HepG2 (cell line): Measurements from ENCODE around the gene TPD52L2. TPM values are rescaled to one million over a fixed set of nuclear protein-coding genes. Genes with fewer than 3 reads are reported as not detected.
A peak's percentile ranks its signal among the peaks of the same experiment; 100 is the strongest.

Experiments used
- ARID2 ChIP-seq: sonication (generic); formaldehyde crosslinking; IDR thresholded peaks from 2 replicates; pipeline ENCODE4 v1.8.1; 2022; ENCODE audit warnings: mild to moderate bottlenecking, missing genetic modification reagents, borderline replicate concordance
- ATRX ChIP-seq: sonication (generic); formaldehyde crosslinking; IDR thresholded peaks from 2 replicates; pipeline ENCODE4 v1.4.0; 2020; ENCODE audit warnings: missing genetic modification reagents, borderline replicate concordance
- CAMTA2 ChIP-seq: sonication (generic); formaldehyde crosslinking; IDR thresholded peaks from 2 replicates; pipeline ENCODE4 v1.4.0; 2020; ENCODE audit warnings: mild to moderate bottlenecking, missing genetic modification reagents, borderline replicate concordance
- GATAD2A ChIP-seq: IDR thresholded peaks from 2 replicates; pipeline ENCODE4 v1.6.1; 2016
- HOXD1 ChIP-seq: sonication (generic); formaldehyde crosslinking; IDR thresholded peaks from 2 replicates; pipeline ENCODE4 v1.5.0; 2020; ENCODE audit warnings: missing genetic modification reagents
- KDM1A ChIP-seq: IDR thresholded peaks from 2 replicates; pipeline ENCODE4 v1.6.1; 2016; ENCODE audit warnings: missing compliant biosample characterization
- KMT2B ChIP-seq: IDR thresholded peaks from 2 replicates; pipeline ENCODE4 v1.6.1; 2016; ENCODE audit warnings: missing genetic modification reagents, missing compliant biosample characterization
- MLLT10 ChIP-seq: sonication (generic); formaldehyde crosslinking; IDR thresholded peaks from 2 replicates; pipeline ENCODE4 v1.4.0; 2020; ENCODE audit warnings: missing genetic modification reagents
- NFRKB ChIP-seq: fragments of 450-650 bp; IDR thresholded peaks from 2 replicates; pipeline ENCODE4 v1.6.1; 2017
- SP140L ChIP-seq: sonication (generic); formaldehyde crosslinking; IDR thresholded peaks from 2 replicates; pipeline ENCODE4 v1.4.0; 2020; ENCODE audit warnings: missing genetic modification reagents, borderline replicate concordance
- STAT5B ChIP-seq: sonication (generic); formaldehyde crosslinking; IDR thresholded peaks from 2 replicates; pipeline ENCODE4 v1.4.0; 2020; ENCODE audit warnings: missing genetic modification reagents
- YY1 ChIP-seq: IDR thresholded peaks from 2 replicates; pipeline ENCODE4 v1.6.1; 2011; ENCODE audit warnings: low read length, low read depth, moderate library complexity, mild to moderate bottlenecking; ENCODE audit not compliant: insufficient read depth, insufficient replicate concordance
- ZNF136 ChIP-seq: sonication (generic); formaldehyde crosslinking; IDR thresholded peaks from 2 replicates; pipeline ENCODE4 v1.8.1; 2022; ENCODE audit warnings: low read depth, mild to moderate bottlenecking, moderate library complexity, missing genetic modification reagents
- ZNF331 ChIP-seq: sonication (generic); formaldehyde crosslinking; IDR thresholded peaks from 2 replicates; pipeline ENCODE4 v1.4.0; 2020; ENCODE audit warnings: missing genetic modification reagents
- ZNF34 ChIP-seq: sonication (generic); formaldehyde crosslinking; IDR thresholded peaks from 2 replicates; pipeline ENCODE4 v1.4.0; 2020; ENCODE audit warnings: mild to moderate bottlenecking, missing genetic modification reagents, borderline replicate concordance
- ZNF713 ChIP-seq: sonication (generic); formaldehyde crosslinking; IDR thresholded peaks from 2 replicates; pipeline ENCODE4 v1.4.0; 2020; ENCODE audit warnings: mild to moderate bottlenecking, missing genetic modification reagents
- ZNF772 ChIP-seq: sonication (generic); formaldehyde crosslinking; IDR thresholded peaks from 2 replicates; pipeline ENCODE4 v1.5.0; 2020; ENCODE audit warnings: mild to moderate bottlenecking, missing genetic modification reagents
- ZSCAN30 ChIP-seq: sonication (generic); formaldehyde crosslinking; IDR thresholded peaks from 2 replicates; pipeline ENCODE4 v1.5.0; 2020; ENCODE audit warnings: mild to moderate bottlenecking, missing genetic modification reagents
- polyA plus RNA-seq, 8 experiments: library from polyadenylated mRNA; depleted of rRNA in 3 of 8; stranded (reverse) in 7 of 8; unstranded in 1 of 8; fragments of >200 nt; fragmentation: Illumina TruSeq in 4 of 8; extraction: Trizol in 4 of 8; gene quantifications; 2 replicates each; pipeline versions ENCODE4 v1.2.1 to v1.2.3, GENCODE V29; 2011 to 2016; ENCODE audit warnings: low read depth in 4 of 8, missing spikeins in 1 of 8, mixed read lengths in 1 of 8; ENCODE audit not compliant: insufficient read depth in 1 of 8
- total RNA-seq, 5 experiments: library from RNA; depleted of rRNA; stranded (reverse); fragments of >200 nt; fragmentation: Illumina TruSeq; extraction: Trizol; gene quantifications; 2 replicates each; pipeline ENCODE4 v1.2.3, GENCODE V29; 2016; ENCODE audit warnings: low read depth in 1 of 5
- TF ChIP-seq, protein P1 (sequence below): sonication (generic); formaldehyde crosslinking; IDR thresholded peaks from 2 replicates; pipeline ENCODE4 v1.5.1; 2020; ENCODE audit warnings: missing genetic modification reagents, mild to moderate bottlenecking, borderline replicate concordance
- TF ChIP-seq, protein P2 (sequence below): sonication (generic); formaldehyde crosslinking; IDR thresholded peaks from 2 replicates; pipeline ENCODE4 v1.4.0; 2020; ENCODE audit warnings: missing genetic modification reagents, mild to moderate bottlenecking, borderline replicate concordance
- TF ChIP-seq, protein P3 (sequence below): sonication (generic); formaldehyde crosslinking; conservative IDR thresholded peaks from 2 replicates; pipeline ENCODE4 v1.4.0; 2020; ENCODE audit warnings: missing genetic modification reagents
- TF ChIP-seq, protein P4 (sequence below): sonication (generic); IDR thresholded peaks from 2 replicates; pipeline ENCODE4 v1.6.1; 2016; ENCODE audit warnings: low read depth, borderline replicate concordance

Gene TPD52L2
- total and polyA plus RNA-seq, 2 of the 13 experiments (the other 11 are each of a cell fraction or from before 2014, with no cell fraction given) = 156 to 184 TPM

DNA sequence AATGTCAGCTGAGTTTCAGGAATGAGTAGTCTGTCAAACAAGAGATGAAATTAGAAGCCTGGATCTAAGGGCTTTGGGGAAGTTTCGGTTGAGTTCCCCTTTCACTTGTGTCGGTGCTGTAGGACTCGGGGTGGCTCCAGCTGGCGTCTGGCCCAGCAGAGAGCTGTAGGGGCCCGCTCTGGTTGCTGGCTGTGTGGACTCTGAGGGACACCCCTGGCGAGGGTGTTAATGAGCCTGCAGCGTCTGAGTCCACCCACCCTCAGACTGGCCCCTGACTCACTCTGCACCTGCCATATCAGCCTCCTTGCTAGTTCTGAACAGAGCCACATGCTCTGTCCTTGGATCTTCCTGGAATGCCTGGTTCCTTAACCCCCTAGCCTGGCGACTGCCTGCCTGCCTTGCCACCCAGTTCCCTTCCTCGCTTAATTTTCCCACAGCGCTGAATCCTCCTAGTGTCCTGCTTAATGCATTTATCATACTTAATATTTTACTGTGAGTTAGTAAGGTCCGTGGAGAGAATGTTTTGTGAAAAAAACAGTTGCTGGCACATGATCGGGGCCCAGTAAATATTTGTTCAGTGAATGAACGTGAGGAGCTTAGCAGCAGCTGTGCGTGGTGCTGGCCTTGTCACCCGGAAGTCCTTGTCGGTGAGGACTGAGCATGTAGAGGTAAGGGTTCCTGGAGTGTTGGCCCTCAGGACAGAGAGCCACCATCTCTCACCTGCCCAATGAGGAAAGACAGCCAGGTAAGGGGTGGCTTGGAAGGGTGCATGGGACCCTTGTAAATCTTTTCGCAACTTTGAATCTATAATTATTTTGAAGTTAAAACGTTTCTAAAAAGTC, 31.4 kb downstream of the TPD52L2 start (continued):
- TF ChIP-seq, protein P1, sequence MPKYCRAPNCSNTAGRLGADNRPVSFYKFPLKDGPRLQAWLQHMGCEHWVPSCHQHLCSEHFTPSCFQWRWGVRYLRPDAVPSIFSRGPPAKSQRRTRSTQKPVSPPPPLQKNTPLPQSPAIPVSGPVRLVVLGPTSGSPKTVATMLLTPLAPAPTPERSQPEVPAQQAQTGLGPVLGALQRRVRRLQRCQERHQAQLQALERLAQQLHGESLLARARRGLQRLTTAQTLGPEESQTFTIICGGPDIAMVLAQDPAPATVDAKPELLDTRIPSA (CRISPR knock-in tag) = no peak
- no peak; the same call in 1 of the 2 replicates for TF ChIP-seq ZNF331
- TF ChIP-seq, protein P2, sequence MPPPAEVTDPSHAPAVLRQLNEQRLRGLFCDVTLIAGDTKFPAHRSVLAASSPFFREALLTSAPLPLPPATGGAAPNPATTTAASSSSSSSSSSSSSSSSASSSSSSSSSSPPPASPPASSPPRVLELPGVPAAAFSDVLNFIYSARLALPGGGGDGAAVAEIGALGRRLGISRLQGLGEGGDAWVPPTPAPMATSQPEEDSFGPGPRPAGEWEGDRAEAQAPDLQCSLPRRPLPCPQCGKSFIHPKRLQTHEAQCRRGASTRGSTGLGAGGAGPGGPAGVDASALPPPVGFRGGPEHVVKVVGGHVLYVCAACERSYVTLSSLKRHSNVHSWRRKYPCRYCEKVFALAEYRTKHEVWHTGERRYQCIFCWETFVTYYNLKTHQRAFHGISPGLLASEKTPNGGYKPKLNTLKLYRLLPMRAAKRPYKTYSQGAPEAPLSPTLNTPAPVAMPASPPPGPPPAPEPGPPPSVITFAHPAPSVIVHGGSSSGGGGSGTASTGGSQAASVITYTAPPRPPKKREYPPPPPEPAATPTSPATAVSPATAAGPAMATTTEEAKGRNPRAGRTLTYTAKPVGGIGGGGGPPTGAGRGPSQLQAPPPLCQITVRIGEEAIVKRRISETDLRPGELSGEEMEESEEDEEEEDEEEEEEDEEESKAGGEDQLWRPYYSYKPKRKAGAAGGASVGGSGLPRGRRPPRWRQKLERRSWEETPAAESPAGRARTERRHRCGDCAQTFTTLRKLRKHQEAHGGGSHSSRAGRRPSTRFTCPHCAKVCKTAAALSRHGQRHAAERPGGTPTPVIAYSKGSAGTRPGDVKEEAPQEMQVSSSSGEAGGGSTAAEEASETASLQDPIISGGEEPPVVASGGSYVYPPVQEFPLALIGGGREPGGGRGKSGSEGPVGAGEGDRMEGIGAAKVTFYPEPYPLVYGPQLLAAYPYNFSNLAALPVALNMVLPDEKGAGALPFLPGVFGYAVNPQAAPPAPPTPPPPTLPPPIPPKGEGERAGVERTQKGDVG (CRISPR knock-in tag) = no peak
- no peak for TF ChIP-seq SP140L (CRISPR knock-in tag)
- peak; percentile 94 for TF ChIP-seq ARID2
- TF ChIP-seq MLLT10 (CRISPR knock-in tag) = 0 out of 2 replicates have a peak, but pooled peaks have one; percentile 75
- peak; percentile 69; the same call in 1 of the 2 replicates for TF ChIP-seq ZNF772 (CRISPR knock-in tag)
- TF ChIP-seq YY1 = no peak
- 0 out of 2 replicates have a peak, but pooled peaks have one; percentile 8 for TF ChIP-seq ZNF34 (CRISPR knock-in tag)
- TF ChIP-seq HOXD1 (CRISPR knock-in tag) = 0 out of 2 replicates have a peak, but pooled peaks have one; percentile 11
- no peak for TF ChIP-seq ZSCAN30 (CRISPR knock-in tag)
- peak; percentile 88 for TF ChIP-seq GATAD2A (CRISPR knock-in tag)
- TF ChIP-seq ZNF136 (CRISPR knock-in tag) = peak; percentile 95
- TF ChIP-seq, protein P3, sequence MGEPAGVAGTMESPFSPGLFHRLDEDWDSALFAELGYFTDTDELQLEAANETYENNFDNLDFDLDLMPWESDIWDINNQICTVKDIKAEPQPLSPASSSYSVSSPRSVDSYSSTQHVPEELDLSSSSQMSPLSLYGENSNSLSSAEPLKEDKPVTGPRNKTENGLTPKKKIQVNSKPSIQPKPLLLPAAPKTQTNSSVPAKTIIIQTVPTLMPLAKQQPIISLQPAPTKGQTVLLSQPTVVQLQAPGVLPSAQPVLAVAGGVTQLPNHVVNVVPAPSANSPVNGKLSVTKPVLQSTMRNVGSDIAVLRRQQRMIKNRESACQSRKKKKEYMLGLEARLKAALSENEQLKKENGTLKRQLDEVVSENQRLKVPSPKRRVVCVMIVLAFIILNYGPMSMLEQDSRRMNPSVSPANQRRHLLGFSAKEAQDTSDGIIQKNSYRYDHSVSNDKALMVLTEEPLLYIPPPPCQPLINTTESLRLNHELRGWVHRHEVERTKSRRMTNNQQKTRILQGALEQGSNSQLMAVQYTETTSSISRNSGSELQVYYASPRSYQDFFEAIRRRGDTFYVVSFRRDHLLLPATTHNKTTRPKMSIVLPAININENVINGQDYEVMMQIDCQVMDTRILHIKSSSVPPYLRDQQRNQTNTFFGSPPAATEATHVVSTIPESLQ (CRISPR knock-in tag) = no peak
- no peak for TF ChIP-seq ZNF713
- TF ChIP-seq KDM1A (CRISPR knock-in tag) = no peak
- TF ChIP-seq, protein P4, sequence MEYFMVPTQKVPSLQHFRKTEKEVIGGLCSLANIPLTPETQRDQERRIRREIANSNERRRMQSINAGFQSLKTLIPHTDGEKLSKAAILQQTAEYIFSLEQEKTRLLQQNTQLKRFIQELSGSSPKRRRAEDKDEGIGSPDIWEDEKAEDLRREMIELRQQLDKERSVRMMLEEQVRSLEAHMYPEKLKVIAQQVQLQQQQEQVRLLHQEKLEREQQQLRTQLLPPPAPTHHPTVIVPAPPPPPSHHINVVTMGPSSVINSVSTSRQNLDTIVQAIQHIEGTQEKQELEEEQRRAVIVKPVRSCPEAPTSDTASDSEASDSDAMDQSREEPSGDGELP = peak; percentile 97
- TF ChIP-seq ATRX (CRISPR knock-in tag) = no peak
- no peak for TF ChIP-seq STAT5B (CRISPR knock-in tag)
- TF ChIP-seq KMT2B (CRISPR knock-in tag) = peak; percentile 72; the same call in 1 of the 2 replicates
- no peak; the same call in 1 of the 2 replicates for TF ChIP-seq CAMTA2
- no peak for TF ChIP-seq NFRKB
